CD4-positive, alpha-beta T cell treated with Interleukin-10 for 1 hour (primary cell): ENCODE data around the gene CDH4.

Experiments used
- DNase-seq: peaks from one replicate; pipeline ENCODE4 v3.0.0-alpha.2; 2020

Gene CDH4

DNA sequence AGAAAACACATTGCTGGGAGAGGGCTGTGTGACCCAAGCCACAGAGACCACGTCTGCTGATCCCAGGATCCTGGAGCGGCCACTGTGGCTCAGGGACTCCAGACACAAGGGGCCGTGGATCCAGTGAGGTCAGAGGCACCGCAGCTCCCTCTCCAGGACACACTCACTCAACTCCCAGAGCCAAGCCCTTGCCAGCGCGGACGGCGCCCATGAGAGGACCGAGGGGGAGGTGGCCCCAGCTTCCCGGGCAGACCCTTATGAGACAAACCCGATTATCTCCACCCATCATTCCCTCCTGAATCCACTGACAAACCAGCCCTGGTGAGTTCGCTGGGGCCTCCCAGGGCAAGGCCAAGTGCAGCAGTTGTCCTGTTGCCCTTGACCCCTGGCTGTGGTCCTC is 612.4 kb downstream of the CDH4 start:
- DNase-seq: no peak

DNA sequence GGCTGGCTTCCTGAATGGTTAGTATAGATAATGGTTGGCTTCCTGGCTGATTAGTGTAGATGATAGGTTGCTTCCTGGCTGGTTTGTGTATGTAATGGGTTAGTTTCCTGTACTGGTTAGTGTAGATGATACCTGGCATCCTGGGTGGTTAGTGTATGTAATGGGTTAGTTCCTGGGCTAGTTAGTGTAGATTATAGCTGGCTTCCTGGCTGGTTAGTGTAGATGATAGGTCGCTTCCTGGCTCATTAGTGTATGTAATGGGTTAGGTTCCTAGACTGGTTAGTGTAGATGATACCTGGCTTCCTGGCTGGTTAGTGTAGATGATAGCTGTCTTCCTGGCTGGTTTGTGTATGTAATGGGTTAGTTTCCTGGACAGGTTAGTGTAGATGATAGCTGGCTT is 613.3 kb downstream of the CDH4 start:
- no peak for DNase-seq

DNA sequence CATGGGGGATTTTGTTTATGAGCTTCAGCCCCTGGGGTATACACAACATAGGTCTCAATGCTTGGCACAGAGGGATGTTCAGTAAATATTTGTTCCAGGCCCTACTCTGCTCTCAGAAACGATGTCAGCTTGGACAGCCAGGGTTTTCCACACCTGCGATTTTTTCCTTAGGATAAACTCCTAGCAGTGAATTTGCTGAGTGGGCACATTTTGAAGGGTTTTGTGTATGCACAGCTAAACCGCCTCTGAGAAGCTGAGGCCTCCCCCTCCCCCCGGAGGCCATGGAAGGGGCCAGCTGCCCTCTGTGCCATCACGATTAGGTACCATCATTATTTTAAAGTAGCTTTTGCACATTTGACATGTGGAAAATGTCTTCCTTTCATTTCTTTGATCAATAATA is 614.1 kb downstream of the CDH4 start:
- no peak for DNase-seq

DNA sequence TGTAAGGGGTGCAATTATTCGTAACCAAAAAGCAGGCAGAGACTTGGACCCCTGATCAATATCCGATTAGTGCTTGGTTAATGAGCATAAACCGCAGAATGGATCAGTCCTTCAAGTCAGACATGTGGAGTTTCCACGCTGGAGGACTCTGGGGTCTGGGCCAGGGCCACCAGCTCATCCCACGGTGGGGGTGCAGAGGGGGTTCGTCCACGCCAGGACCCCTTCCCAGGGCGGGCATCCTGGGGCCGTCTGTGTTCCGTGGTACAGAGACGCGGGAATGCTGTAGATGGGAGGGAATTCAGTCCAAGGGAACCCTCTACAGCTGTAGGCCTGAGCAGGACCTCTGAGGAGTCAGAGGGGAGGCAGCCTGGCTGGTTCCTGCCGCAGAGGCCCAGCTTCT is 615.9 kb downstream of the CDH4 start:
- DNase-seq: no peak

DNA sequence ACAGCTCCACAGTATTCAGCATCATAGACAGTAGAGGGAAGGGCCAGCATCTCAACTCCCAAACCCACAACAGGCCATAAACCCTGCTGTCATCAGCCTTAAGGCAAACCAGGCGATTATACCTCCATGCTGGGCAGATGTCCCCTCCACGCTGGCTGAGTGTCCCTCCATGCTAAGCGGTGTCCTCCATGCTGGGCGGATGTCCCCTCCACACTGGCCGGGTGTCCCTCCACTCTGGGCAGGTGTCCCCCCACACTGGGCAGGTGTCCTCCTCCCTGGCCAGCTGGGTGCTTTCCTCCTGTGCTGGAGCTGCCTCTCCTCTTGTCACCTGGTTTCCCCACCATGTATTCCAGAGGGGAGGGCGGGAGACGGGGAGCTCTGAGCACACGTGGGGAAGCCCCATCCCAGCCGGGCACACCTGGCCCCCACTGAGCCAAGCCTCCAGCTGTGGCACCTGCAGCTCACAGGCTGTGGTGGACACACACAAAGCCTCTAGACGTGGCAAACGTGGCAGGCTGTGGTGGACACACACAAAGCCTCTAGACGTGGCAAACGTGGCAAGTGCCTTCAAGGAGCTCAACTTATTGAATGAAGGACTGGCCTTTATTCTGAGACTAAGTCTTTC is 616.5 kb downstream of the CDH4 start:
- no peak for DNase-seq

DNA sequence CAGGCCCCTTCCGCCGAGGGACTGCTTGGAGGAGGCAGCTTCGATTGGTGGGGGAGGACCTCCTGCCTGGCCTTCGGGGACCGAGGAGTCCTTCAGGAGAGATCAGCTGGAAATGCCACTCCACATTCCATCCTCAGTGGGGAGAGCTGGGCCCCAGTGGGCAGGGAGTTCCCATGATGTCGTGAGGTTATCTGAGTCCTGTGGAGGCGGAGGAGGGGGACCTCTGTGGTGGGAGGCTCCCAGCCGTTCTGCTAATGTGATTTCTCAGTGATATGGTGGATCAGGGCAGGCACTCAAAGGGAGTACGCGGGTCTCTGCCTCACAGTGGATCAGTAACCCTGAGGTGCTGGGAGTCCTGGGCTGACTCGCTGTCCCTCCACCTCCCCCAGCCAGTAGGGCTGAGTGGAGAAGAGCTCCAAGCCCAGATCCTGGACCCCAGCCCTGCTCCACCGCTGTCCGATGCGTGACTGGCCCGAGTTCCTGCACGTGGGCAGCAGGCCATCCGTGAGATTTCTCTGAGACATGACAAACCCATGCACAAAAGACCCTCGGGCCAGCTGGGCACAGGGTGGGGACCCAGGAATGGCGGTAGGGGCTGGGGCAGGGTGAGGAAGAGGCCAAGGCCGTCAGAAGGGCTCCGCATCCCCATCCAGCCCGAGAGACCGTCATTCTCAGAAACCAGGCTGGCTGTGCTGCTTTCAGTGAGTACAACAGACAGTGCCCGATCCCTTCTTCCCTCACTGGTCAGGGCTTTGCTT is 617.9 kb downstream of the CDH4 start:
- DNase-seq: no peak

DNA sequence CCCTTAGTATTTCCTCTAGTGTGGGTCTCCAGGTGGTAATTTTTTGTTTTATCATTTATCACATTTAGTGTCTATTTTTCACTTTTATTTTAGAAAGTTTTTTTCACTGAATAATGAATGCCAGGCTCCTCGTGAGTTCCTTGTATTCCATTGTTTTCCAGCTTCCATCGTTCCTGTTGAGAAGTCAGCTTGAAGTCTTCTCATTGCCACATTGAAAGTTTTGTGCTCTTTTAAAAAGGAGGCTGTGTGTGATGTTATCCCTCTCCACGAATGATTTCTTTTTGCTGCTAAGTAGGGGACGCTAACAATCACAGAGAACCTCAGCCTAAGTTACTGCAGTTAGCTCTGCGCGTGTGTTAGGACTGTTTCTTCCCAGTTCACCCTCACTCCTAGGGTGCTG is 619.1 kb downstream of the CDH4 start:
- DNase-seq: no peak

DNA sequence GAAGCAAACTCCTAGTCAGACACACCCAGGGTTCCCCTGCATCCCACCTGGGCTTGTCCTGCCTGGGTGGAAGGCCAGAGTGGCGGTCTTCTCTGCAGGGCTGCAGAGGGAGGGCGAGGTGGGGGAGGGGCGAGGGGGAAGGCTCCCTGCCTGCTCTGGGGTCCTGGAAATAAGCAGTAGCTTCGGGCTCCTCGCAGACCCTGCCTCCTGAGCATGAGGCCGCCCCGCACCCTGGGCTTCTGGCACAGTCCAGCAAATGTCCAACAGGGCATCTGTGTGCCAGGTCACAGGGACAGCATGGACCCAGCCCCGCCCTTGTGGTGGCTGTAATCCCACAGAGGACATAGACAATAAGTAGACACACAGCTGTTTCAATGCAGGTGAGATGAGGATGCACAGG is 619.9 kb downstream of the CDH4 start:
- DNase-seq: no peak

DNA sequence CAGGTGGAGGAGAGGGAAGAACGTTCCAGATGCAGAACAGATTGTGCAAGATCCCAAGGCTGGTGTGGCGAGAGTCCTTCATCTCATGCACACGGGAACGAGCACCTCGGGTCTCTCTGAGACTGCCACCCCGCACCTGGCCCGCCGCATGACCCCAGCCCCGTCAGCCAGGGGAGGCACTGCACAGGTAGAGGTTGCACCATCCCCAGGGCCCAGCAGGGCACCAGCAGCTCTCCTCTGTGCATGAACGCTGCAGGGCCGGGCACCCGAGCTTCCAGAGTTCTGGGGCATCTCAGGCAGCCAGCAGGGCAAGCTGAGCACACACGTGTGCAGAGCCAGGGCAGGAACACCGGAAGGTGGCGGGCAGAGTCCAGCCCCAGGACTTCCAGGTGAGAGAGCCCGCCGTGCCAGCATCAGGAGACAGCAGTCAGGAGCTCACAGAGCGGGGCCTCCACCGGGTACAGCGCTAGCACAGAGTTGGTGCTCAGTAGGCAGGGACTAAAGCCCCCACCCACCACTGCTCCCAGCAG is 620.4 kb downstream of the CDH4 start:
- no peak for DNase-seq

DNA sequence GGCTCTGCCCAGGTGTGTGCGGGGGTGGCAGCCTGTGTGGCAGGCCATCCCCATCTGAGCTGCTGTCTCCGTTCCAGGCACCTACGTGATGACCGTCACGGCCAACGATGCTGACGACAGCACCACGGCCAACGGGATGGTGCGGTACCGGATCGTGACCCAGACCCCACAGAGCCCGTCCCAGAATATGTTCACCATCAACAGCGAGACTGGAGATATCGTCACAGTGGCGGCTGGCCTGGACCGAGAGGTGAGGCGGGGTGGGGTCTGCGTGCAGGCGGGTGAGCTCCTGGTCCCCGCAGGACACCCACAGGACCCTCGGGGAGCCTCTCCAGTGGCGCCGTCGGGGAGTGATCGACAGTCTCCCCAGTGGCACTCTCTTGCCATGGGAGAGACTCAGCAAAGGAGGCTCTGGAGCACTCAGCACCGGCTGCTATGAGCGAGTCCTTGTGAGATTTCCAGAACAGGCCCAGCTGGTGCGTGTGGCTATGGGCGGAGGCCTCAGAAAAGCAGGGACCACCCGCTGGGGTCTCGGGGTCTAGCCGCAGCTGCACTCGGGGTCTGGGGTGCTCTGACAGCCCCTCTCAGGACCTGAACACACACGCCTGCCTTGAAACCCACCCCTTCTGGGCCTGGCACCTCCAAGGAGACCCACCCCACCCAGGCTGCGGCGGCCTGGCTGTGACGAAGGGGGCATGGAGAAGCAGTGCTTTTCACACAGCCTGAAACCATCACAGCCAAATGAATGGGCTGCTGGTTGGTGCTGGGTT is 621.8 kb downstream of the CDH4 start:
- no peak for DNase-seq

DNA sequence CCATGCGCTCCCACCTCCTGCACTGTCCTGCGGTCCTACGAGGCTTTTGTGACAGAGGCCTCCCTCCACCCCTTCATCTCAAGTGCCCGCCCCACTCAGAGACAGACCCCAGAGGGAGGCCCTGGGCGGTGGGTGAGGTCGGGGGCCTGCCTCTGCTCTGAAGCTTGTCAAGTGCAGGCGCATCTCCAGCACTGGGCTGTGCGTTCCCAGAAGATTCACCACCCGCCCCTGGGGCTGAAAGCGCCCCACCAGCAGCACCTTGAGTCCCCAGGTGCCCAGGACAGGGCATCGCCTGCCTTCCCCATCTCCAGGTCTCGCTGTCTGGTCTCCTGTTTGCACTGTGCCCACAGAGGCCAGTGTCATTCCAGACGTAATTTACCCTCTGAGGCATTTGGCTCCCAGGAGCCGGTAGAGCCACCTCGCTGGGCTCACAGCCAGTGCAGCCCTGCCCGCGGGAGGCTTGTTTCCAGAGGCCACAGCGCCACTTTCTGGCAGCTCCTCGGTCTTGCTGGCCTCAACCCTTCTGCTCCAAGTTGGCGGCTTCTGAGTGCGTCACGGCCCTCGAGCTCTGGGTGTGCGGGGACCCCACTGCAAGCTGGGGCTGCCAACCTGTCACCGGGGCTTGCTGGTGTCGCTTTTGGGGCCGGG is 622.5 kb downstream of the CDH4 start:
- no peak for DNase-seq

DNA sequence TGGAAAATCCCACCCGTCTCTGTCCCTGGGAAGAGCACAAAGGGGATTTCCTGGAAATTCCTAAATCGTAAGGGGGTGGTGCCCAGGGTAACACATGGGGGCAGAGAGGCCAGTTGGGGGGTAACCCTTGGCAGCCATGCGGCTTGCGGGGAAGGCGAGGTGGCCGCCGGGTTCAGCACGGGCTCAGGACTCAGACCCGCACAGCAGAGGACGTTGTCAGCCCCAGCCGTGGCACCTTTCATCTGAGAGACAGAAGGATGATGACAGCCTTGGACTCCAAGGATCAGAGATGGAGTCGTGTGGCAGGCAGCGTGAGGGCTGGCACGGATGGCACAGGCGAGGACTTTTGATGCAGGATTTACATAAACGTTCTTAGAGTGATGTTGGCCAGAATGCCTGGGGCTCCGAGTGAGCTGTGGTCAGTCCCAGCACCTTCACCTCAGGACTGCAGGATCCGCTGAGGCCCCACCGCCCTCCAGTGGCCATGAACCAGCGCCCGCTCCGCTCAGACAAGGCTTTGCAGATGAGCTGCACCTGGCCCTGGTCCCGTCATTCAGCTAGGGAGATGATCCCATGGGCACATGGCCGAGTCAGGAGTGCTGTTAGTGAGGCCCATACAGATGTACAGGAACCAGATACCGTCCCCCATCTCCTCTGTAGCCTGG is 623.3 kb downstream of the CDH4 start:
- no peak for DNase-seq

DNA sequence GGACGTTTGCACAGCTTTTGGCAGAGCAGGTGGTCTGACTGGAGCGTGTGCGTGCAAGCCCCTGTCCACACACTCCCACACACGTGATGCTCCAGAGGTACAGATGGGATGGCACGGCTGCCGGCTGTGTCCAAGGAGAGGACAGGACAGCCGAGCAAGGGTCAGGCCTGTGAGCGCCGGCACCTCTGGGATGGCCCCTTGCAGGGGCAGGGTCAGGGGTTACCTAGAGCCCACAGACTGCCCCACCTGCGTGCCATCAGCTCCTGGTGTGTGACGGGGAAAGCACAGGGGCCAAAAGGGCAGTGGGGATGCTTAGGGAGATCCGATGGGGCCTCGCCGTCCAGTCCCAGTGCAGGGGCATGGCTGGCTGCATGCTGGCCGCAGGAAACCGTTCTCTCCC is 623.9 kb downstream of the CDH4 start:
- DNase-seq: no peak

DNA sequence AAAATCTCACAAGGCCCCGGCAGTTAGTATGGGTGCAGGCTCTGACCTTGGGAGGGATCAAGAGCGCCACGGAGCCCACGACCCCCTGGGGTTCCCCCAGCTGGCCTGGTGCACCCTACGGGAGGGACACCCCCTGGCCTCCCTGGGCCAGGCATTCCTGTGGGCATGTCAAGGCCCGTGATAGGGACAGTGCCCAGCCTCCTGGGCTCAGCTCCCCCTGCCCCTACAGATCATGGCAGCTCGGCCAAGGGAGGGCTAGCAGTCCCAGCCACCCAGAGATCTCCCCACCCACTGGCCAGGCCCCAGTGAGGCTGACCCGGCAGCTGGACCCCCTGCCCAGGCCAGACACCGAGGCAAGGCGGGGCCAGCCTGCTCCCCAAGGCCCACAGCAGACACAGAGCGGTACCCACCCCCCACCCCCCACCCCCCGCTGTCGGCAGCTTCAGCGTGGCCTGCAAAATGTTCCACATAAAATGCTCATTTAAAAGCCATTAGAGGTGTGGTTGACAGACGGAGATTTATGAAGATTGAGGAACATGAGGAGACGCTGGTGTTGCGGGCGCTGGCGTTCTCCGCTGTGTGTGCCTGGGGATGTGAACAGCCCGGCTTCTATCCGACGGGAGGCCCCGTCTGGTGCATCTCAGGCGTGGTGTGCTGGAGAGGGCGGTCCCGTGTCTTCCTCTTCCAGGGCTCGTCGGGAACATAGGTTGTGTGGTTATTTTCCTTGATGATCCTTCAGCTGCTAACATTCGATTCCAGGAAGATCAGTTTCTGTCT is 625.1 kb downstream of the CDH4 start:
- no peak for DNase-seq

DNA sequence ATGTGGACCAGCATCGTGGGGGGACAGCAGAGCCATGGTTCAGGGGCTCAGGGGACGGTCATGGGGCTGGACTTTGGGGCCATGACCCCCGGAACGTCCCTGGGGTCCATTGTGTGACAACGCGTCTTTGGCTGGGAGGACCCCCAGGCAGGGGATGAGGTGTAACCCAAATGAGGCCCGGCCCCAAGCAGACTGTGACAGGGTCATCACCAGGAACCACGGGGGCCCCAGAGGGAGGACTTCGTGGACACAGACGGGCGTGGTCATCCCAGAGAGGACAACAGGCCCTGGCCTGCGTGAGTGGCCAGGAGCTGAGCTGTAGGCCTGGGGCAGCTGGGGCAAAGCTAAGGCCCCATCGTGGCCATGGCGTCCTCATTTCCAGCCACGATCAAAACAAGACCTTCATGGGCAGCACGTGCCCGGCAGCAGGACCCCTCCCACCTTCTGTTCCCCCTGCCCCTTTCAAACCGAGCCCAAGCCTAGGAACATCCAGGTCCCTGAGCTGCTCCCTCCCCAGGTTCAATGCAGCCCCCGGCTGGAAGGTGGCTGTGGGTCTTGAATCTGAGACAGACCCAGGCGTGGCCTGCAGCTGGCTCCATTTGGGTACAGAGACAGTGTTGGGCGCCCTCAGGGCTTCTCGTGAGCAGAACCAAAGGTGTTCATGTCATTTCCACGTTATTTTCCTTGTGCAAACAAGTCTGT is 625.9 kb downstream of the CDH4 start:
- DNase-seq: no peak

DNA sequence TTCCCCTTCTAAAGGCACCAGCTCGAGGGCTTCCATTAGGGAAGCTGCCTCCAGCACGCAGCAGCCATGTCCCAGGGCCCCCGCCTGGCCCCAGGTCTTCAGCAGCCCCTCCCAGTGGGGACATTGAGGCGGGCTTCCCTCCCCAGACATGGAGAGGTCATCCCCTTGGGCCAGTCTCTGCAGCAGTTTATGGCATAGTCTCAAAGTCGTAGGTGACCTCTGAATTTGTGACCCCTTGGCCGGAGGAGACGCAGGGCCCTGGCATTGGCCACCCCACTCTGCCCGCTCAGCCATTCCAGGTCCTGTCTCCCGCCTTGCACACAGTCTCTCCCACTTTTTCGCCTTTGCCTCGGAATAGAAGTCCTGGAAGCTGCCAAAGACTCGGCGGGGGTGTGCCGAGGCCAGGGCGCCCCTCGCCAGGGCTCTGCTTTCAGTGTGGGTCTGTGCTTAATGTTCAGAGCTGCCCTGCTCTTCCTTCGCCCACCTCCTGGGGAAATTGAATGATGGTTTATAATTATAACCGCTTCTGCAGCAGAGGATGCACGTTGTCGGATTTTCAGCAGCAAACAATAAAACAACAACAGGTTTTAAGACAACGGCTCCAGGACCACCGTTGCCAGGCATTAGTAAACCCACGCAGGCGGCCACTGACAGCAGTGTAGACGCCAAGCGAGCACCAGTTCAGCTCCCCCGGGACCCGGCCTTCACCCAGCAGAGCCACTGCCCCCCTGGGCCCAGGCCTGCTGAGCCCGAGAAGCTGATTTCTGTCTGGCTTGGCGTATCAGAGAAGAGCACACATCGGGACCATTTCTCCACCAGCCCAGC is 626.6 kb downstream of the CDH4 start:
- no peak for DNase-seq

DNA sequence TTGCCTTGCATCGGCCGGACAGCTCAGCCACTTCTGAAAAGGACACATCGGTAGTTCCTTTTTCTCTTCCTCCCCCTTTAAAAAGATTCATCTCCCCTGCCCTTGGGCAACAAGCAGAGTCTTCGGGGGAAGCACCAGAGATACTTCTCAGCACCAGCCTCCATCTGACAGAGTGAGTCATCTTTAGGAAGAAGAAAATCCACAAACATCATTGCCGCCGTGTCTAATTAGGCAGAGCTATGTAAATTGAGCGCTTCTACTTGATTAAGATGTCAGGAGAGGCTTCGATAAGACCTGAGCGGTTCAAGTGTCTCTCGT is 627.2 kb downstream of the CDH4 start:
- no peak for DNase-seq

DNA sequence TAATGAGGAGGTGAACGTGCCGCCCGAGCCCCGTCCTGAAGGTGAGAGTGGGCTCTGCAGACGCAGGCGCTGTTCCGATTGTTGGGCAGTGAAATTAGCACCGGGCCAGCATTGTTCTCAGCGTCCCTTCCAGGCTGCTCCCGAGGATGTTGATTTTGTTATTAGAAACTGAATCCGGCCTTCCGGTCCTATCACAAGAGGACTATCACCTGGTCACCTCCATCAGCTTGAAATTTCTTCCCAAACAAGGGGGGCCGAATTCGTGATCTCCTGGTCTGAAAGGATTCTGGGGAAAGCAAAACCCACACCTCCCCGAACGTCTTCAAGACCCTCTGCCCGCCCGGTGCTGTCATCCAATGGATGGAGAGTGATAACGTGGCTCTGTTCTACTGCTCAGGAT is 627.6 kb downstream of the CDH4 start:
- no peak for DNase-seq

DNA sequence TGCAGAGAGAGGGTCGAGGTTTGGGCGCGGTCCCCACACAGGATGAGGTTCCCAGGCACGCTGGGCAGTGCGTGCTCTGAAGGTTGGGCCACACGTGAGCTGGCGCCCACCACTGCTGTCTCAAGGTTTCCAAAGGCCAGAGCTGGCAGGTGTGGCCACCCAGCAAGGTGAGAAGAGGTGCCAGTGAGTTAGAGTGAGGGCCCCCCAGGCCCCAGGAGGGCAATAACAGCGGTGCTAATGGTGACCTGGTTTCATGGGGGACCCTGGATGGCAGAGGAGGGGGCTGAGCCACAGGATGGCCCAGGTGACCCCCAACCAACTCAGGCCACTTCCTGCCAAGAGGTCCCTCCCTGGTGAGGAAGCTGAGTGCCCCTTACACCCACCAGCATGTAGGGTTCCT is 628.6 kb downstream of the CDH4 start:
- no peak for DNase-seq

DNA sequence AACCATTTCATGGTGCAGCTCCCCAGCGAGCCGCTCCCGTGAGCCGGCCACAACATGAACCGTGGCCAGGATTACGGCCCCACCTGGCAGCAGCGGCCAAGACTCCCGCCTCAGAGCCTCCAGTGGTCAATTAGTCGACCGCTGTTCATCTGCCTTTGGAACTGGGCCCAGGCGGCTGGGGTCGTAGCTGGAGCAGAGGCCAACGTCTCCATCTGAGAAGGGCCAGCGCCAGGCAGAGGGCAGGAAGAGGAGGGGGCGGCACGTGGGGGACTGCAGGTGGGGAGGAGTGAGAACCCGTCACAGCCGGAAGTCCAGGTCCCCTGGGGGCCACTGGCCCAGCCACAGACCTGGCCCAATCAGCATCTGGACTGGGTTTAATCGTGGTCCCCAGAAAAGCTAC is 629.4 kb downstream of the CDH4 start:
- DNase-seq: no peak

DNA sequence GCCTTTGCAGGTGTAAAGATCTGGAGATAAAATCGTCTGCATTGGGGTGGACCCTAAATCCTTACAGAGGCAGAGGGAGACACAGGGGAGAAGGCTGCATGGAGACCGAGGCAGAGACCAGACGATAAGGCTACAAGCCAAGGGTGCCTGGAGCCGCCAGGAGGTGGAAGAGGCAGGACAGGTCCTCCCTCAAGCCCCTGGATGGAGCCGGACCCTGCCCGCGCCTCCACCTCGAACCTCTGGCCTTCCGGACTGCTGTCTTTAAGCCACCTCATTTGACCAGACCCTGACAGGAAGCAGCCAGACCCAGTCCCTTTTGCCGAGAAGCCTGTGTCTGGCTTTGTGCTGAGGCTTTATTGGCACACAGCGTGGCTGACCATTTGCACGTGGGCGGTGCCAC is 629.8 kb downstream of the CDH4 start:
- no peak for DNase-seq
